ENCODE results near the gene INSYN2A. TPM values are rescaled to one million over a fixed set of nuclear protein-coding genes. Genes with fewer than 3 reads are reported as not detected.

The INSYN2A gene
- total RNA-seq, 1 donor from 2014 or later: 0.14 TPM

DNA sequence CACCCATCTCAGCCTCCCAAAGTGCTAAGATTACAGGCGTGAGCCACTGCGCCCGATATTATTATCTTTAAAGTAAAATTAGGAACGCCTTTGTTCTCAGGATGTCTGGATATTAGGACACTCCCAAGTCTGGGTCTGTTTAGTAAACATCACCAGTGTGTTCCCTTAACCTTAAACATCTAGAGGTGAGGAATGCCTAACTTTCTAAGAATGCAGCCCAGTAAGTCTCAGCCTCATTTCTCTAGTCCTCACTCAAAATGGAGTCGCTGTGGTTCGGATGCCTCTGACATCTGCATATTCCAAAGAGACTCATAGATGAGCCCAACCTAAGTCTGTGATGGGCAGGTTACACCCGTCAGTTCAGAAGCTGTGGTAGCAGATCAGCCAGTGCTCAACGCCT is 4.3 kb upstream of the INSYN2A start:
- Histone ChIP-seq H3K27ac (no peak overlapping the region), H3K36me3 (no peaks in the 10 kb centered on the region), H3K4me3 (no peak overlapping the region), H3K4me1 (peaks cover 2% of the 10 kb centered on the region), H3K9me3 (no peaks in the 10 kb centered on the region), H3K27me3 (peaks cover 2% of the 10 kb centered on the region)
- TF ChIP-seq, protein P1, sequence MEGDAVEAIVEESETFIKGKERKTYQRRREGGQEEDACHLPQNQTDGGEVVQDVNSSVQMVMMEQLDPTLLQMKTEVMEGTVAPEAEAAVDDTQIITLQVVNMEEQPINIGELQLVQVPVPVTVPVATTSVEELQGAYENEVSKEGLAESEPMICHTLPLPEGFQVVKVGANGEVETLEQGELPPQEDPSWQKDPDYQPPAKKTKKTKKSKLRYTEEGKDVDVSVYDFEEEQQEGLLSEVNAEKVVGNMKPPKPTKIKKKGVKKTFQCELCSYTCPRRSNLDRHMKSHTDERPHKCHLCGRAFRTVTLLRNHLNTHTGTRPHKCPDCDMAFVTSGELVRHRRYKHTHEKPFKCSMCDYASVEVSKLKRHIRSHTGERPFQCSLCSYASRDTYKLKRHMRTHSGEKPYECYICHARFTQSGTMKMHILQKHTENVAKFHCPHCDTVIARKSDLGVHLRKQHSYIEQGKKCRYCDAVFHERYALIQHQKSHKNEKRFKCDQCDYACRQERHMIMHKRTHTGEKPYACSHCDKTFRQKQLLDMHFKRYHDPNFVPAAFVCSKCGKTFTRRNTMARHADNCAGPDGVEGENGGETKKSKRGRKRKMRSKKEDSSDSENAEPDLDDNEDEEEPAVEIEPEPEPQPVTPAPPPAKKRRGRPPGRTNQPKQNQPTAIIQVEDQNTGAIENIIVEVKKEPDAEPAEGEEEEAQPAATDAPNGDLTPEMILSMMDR (IDR thresholded peaks at IDR 0.05): no peak
- intact Hi-C loops (cut with DNase I): no loop called here
- DNase-seq: no peak
- no peak for ATAC-seq

DNA sequence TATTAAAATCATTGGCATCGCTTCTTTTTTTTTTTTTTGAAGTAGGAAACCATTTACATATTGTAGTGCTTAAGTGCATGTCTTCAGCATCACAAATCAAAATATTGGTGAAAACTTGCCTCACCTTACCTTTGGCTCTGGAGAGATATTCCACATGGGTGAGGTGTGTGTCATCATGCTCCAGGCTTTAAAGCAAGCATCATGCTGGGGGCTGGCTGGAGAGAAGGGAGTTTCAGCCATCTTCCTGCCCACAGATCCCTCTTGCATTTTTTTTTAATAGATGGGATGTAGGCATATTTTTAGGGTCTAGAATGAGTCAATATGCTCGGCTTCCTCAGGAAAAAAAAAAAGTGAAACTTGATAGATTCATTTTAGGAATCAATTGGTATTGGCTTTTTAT is 2.3 kb upstream of the INSYN2A start:
- intact Hi-C loops (cut with DNase I): no loop called here
- Histone ChIP-seq H3K36me3 (no peaks in the 10 kb centered on the region), H3K27me3 (peaks cover 18% of the 10 kb centered on the region), H3K27ac (no peak overlapping the region), H3K4me1 (peaks cover 16% of the 10 kb centered on the region), H3K9me3 (no peaks in the 10 kb centered on the region), H3K4me3 (no peak overlapping the region)
- no peak for DNase-seq
- ATAC-seq: no peak
- TF ChIP-seq, protein P1 (IDR thresholded peaks at IDR 0.05): no peak

DNA sequence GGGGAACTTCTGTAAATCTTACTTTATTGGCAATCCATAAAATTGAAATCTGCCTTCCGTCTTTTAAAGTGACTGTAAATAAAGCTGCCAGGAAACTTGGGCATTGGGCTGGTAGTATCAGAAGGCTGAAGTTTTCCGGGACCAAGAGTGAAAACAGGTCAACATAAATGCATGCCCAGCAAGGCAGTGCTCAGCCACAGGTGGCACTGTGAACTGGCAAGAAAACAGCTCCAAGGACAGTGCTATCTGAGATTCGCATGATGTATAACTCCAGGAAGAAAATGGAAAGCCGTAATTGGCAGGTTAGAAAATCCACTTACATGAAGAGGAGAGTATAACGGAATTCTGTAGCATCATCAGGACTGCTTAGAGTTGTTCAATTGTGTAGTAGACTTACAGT is 1.9 kb upstream of the INSYN2A start:
- no peak for ATAC-seq
- no peaks in the 10 kb centered on the region for H3K36me3 ChIP-seq
- no peaks in the 10 kb centered on the region for H3K9me3 ChIP-seq
- no peak for DNase-seq
- peaks cover 16% of the 10 kb centered on the region for H3K4me1 ChIP-seq
- H3K27ac ChIP-seq: no peak overlapping the region
- intact Hi-C loops (cut with DNase I): no loop called here
- H3K4me3 ChIP-seq: no peak overlapping the region
- H3K27me3 ChIP-seq: peaks cover 18% of the 10 kb centered on the region
- TF ChIP-seq, protein P1 (IDR thresholded peaks at IDR 0.05): no peak

DNA sequence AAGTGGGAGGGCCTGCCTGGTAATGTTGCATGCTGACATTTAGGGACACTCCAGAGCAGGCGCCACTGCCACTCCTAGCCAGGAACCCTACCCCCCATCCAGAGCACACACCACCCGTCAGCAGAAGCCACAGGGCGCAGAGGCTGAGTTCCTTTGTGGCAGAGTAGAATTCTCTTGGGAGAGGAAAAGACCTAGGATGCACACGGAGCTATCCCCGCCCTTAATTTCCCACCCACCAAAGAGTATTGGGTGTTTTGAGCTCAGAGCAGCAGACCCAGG is 702 bp upstream of the INSYN2A start:
- no peak for DNase-seq
- no peak overlapping the region for H3K27ac ChIP-seq
- peaks cover 18% of the 10 kb centered on the region for H3K27me3 ChIP-seq
- H3K4me1 ChIP-seq: peaks cover 16% of the 10 kb centered on the region
- ATAC-seq: no peak
- H3K36me3 ChIP-seq: no peaks in the 10 kb centered on the region
- intact Hi-C loops (cut with DNase I): no loop called here
- TF ChIP-seq, protein P1 (IDR thresholded peaks at IDR 0.05): no peak
- H3K9me3 ChIP-seq: no peaks in the 10 kb centered on the region
- H3K4me3 ChIP-seq: no peak overlapping the region

DNA sequence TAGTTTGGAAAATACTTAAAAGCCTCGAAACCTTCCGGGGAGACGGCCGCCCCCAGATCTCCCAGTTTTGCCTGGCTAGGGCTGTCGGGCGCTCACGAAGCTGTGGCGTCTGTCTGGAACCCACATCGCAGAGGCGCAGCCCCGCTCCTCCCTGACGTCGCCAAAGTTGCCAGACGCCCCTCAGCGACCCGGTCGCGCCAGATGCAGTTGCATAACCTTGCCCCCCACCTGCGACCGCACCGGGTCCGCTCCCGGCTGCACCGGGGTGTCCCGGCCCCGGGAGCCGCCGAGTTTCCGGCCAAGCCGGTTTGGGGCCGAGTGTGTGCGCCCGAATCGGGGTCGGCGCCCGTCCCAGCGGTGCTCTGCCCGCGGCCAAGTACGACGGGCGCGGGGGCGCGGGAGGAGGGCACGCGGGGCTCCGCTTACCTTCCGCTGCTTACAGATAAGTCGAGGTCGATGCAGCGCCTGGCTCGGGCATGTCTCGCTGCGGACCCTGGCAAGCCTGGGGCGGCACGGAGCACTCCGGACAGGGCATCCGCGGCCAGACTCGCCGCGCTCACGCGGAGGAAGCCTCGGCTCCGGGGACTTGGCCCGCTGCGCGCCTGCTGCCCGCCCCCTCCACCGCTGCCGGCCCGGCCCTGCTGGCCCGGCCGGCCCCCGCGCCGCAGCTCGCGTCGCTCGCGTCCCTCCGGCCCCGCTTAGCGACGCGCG is 665 bp downstream of the INSYN2A start:
- Histone ChIP-seq H3K4me1 (peaks cover 16% of the 10 kb centered on the region), H3K9me3 (no peaks in the 10 kb centered on the region), H3K27me3 (peaks cover 18% of the 10 kb centered on the region), H3K4me3 (peak overlapping the region; percentile 40), H3K27ac (no peak overlapping the region), H3K36me3 (no peaks in the 10 kb centered on the region)
- no peak for DNase-seq
- TF ChIP-seq, protein P1 (IDR thresholded peaks at IDR 0.05): no peak
- intact Hi-C loops (cut with DNase I): no loop called here
- peak; percentile 22 for ATAC-seq

DNA sequence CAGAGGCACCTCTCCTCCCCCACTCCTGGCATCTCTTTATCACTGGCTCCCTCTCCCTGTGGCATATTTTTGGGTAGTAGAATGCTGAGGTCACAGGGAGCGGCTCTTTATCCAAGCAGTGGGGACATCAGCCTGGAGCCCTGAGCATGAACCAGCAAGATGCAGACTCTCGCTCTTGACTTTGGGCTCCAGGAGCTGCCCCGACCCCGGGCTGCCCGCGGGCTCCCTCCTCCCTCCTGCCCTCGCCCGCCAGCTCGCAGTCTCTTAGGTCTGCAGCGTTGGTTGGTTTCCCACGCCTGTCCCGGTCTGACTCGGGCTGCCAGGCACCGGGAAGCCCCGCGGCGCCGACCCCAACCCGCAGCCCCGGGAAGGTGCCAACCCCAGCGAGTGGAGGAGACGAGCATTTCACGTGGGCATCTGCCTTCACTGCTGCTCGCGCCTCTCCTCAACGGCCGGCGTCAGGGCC is 1.3 kb downstream of the INSYN2A start:
- peak; percentile 12 for ATAC-seq
- Histone ChIP-seq H3K36me3 (no peaks in the 10 kb centered on the region), H3K4me1 (peaks cover 16% of the 10 kb centered on the region), H3K27ac (no peak overlapping the region), H3K4me3 (peak overlapping the region; percentile 40), H3K9me3 (no peaks in the 10 kb centered on the region), H3K27me3 (peaks cover 18% of the 10 kb centered on the region)
- intact Hi-C loops (cut with DNase I): no loop called here
- TF ChIP-seq, protein P1 (IDR thresholded peaks at IDR 0.05): no peak
- DNase-seq: no peak
